Adrenal gland (tissue), 12 donors: ENCODE data around the gene HAGH. TPM values are rescaled to one million over a fixed set of nuclear protein-coding genes. Genes with fewer than 3 reads are reported as not detected.

Experiments
- DNase-seq, 7 donors: peaks; one replicate each; pipeline ENCODE4 v3.0.0-alpha.2; 2019 to 2020
- H3K27ac ChIP-seq, 5 donors: fragments of 200-600 bp; sonication (generic) in 4 of 5; 1 replicate in 3 of 5; 2 replicates in 2 of 5; pipeline versions ENCODE4 v1.5.1 to v1.8.0; 2016 to 2020; ENCODE audit warnings: mild to moderate bottlenecking in 1 of 5
- H3K27me3 ChIP-seq: fragments of 200-600 bp; 2 replicates; pipeline ENCODE4 v1.8.0; 2021
- H3K36me3 ChIP-seq, 2 donors: fragments of 200-600 bp; replicated peaks in 1 of 2; 1 replicate in 1 of 2; 2 replicates in 1 of 2; pipeline versions ENCODE4 v1.5.1 to v1.8.0; 2018 to 2022
- H3K4me1 ChIP-seq, 2 donors: fragments of 200-600 bp; replicated peaks in 1 of 2; 1 replicate in 1 of 2; 2 replicates in 1 of 2; pipeline versions ENCODE4 v1.5.1 to v1.8.0; 2018 to 2021
- H3K4me3 ChIP-seq, 4 donors: fragments of 200-600 bp; sonication (generic) in 3 of 4; one replicate each; pipeline ENCODE4 v1.5.1; 2016 to 2018
- H3K9me3 ChIP-seq, 3 donors: fragments of 200-600 bp; sonication (generic) in 1 of 3; replicated peaks in 1 of 3; 1 replicate in 2 of 3; 2 replicates in 1 of 3; pipeline versions ENCODE4 v1.5.1 to v1.8.0; 2016 to 2021
- CTCF ChIP-seq, 6 experiments: fragments of 450-650 bp in 4 of 6; fragments of 200-600 bp in 2 of 6; sonication (generic) in 1 of 6; IDR thresholded peaks; 1 replicate in 5 of 6; 2 replicates in 1 of 6; pipeline versions ENCODE4 v1.5.1 to v1.8.0; 2016 to 2021; ENCODE audit warnings: antibody characterized with exemption in 6 of 6, mild to moderate bottlenecking in 2 of 6, moderate library complexity in 1 of 6
- POLR2A ChIP-seq, 2 donors: fragments of 450-650 bp; IDR thresholded peaks; one replicate each; pipeline ENCODE4 v1.6.1; 2017; ENCODE audit warnings: antibody characterized with exemption in 2 of 2, mild to moderate bottlenecking in 2 of 2, moderate library complexity in 1 of 2
- WGBS, 4 donors: extraction: QIAGEN DNeasy Blood & Tissue Kit in 2 of 4; methylation state at CpG; one replicate each; pipeline versions ENCODE4 v1.1.5 to v1.1.7; 2013 to 2017; 5-methylcytosine and 5-hydroxymethylcytosine counted together
- intact Hi-C, 2 donors: fragments of 100-400 bp; cut with DNase I; formaldehyde crosslinking; loops; one replicate each; pipeline versions ENCODE4 v1.14.1 to v1.15.0; 2022 to 2023
- polyA plus RNA-seq, 3 donors: library from polyadenylated mRNA; stranded (reverse); fragments of 200-250 nt in 2 of 3; fragments of 350-450 nt in 1 of 3; fragmentation: Illumina TruSeq in 1 of 3; extraction: RNeasy Lipid Tissue Mini Kit (QIAGEN cat#74804) in 1 of 3; gene quantifications; one replicate each; pipeline ENCODE4 v1.2.3, GENCODE V29; 2013 to 2014
- total RNA-seq, 9 donors: library from RNA; depleted of rRNA in 4 of 9; stranded (reverse); fragments of >200 nt in 4 of 9; fragments of 120-200 nt in 1 of 9; fragmentation: NEBNext Ultra II Directional in 1 of 9; extraction: Animal tissue kit (Norgen Biotek cat#: 25700) in 1 of 9; gene quantifications; one replicate each; pipeline versions ENCODE4 v1.1.0 to v1.2.4, GENCODE V29; 2013 to 2023
- donor health status: healthy with polysubstance abuse.
- donor health status: Bipolar disorder and iron deficiency.
- donor health status: DM: yes; HTN: yes; CAD: no.
- donor health status: DM: no; HTN: no; CAD: no.
- donor health status: DM: no; HTN: no; CAD: no.
- donor health status: DM: yes; HTN: yes; CAD: no.

The HAGH gene
- total and polyA plus RNA-seq, 12 donors = 75.3 to 318 (median 170) TPM

DNA sequence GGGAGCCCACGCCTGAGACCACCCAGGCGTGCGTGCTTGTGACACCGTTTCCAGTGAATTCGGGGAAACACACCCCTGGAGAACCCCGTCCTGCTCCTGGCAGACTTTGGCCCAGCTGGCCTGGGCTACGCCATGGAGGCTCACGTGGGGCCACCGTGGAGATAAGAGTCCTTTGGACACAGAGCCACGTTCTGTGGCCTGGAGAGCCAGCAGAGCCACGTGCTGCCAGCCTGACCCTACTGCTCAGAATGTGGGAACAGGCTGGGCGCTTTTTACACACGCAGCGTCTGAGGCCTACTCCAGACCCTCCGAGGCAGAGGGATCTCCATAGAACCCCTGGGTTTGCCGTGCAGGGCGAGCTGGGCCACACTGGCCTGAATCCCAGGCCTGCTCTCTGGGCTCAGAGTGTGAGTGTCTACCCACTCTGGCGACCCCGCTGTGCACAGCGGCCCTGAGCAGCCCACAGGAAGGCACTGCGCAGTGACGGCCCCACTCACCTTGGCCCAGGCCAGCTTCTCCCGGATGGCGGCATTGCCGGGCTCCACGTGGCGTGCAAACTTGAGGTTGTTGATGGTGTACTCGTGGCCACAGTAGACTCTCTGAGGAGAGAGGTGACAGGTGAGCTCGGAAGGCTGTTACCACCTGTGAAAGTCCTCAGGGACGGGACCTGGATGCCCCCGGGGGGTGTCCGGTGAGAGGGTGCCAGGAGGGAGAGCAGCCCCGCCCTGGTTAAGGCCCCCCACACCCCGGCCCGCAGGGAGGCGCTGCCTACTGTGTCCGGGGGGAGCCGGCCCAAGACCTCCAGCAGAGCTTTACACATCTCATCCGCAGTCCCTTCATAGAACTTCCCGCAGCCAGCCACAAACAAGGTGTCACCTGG, 10.0 kb downstream of the HAGH start:
- peaks cover 0 to 76% of the 10 kb centered on the region in 2 donors for H3K36me3 ChIP-seq
- H3K27me3 ChIP-seq = no peaks in the 10 kb centered on the region
- no peaks in the 10 kb centered on the region for H3K4me1 ChIP-seq
- H3K4me3 ChIP-seq = no peak overlapping the region
- WGBS, 4 donors = 91 to 95% (median 94%) methylated on average over 16 to 40 of the region's 40 CpGs
- no peaks in the 10 kb centered on the region for H3K9me3 ChIP-seq
- no peak for TF ChIP-seq POLR2A (IDR thresholded peaks at IDR 0.05)
- no peak for TF ChIP-seq CTCF (IDR thresholded peaks at IDR 0.05)
- DNase-seq = no peak
- intact Hi-C loops = no loop called here
- H3K27ac ChIP-seq = no peak overlapping the region

DNA sequence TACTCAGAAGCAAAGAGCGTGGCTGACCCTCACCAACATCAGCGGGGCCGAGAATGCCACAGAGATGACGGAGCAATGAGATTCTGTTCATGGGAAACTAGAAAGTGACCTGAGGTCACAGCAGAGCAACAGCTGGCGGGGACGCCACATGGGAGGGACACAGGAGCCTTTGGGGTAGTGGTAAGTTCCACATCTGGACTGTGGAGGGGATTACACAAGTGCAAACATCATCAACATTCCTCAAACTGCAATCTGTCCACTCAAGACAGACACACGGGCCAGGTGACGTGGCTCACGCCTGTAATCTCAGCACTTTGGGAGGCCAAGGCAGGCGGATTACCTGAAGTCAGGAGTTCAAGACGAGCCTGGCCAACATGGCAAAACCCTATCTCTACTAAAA, 11.2 kb downstream of the HAGH start:
- H3K9me3 ChIP-seq = no peaks in the 10 kb centered on the region
- intact Hi-C loops = no loop called here
- WGBS, 4 donors = 88 to 95% (median 93%) methylated on average over 9 to 11 of the region's 11 CpGs
- H3K36me3 ChIP-seq = peaks cover 0 to 70% of the 10 kb centered on the region in 2 donors
- DNase-seq = no peak
- H3K27me3 ChIP-seq = no peaks in the 10 kb centered on the region
- H3K27ac ChIP-seq = no peak overlapping the region
- H3K4me1 ChIP-seq = no peaks in the 10 kb centered on the region
- no peak for TF ChIP-seq CTCF (IDR thresholded peaks at IDR 0.05)
- TF ChIP-seq POLR2A (IDR thresholded peaks at IDR 0.05) = no peak
- no peak overlapping the region for H3K4me3 ChIP-seq

- DNase-seq = peak; percentile 37 to 80 (median 61)
These were observed 13.9 kb downstream of the HAGH start for GRCh38 chr16:1812732-1813163.

More at GRCh38 chr16:1812732-1813163, 13.9 kb downstream of the HAGH start:
- TF ChIP-seq CTCF (IDR thresholded peaks at IDR 0.05) (peak in 5 of 6 experiments; percentile 26 to 45 (median 38)), POLR2A (IDR thresholded peaks at IDR 0.05) (no peak)
- Histone ChIP-seq H3K36me3 (peaks cover 0 to 68% of the 10 kb centered on the region in 2 donors), H3K4me3 (no peak overlapping the region), H3K27ac (no peak overlapping the region), H3K4me1 (no peaks in the 10 kb centered on the region), H3K27me3 (no peaks in the 10 kb centered on the region), H3K9me3 (no peaks in the 10 kb centered on the region)
- 34 to 62% (median 45%) methylated on average over 9 to 17 of the region's 17 CpGs for WGBS, 4 donors
- intact Hi-C loops = no loop called here
